ENCODE measurements around the gene TAX1BP1.

The TAX1BP1 gene

GRCh38 chr7:27870595-27870994 is 130.6 kb downstream of the TAX1BP1 start:
- no peak for DNase-seq (ENCODE audit: low read depth)
- TF ChIP-seq, protein P1, sequence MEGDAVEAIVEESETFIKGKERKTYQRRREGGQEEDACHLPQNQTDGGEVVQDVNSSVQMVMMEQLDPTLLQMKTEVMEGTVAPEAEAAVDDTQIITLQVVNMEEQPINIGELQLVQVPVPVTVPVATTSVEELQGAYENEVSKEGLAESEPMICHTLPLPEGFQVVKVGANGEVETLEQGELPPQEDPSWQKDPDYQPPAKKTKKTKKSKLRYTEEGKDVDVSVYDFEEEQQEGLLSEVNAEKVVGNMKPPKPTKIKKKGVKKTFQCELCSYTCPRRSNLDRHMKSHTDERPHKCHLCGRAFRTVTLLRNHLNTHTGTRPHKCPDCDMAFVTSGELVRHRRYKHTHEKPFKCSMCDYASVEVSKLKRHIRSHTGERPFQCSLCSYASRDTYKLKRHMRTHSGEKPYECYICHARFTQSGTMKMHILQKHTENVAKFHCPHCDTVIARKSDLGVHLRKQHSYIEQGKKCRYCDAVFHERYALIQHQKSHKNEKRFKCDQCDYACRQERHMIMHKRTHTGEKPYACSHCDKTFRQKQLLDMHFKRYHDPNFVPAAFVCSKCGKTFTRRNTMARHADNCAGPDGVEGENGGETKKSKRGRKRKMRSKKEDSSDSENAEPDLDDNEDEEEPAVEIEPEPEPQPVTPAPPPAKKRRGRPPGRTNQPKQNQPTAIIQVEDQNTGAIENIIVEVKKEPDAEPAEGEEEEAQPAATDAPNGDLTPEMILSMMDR (conservative IDR thresholded peaks at IDR 0.05; ENCODE audit: control insufficient read depth, insufficient read depth, low read depth, low read length): no peak
- no peak overlapping the region for H3K4me3 ChIP-seq (ENCODE audit: control insufficient read depth, low read depth, low read length)

- TF ChIP-seq, protein P1 (conservative IDR thresholded peaks at IDR 0.05; ENCODE audit: control insufficient read depth, insufficient read depth, low read depth, low read length): no peak
- DNase-seq (ENCODE audit: low read depth): no peak
- no peak overlapping the region for H3K4me3 ChIP-seq (ENCODE audit: control insufficient read depth, low read depth, low read length)
Observed at GRCh38 chr7:27871086-27871485, 131.1 kb downstream of the TAX1BP1 start.

GRCh38 chr7:27871866-27872265 is 131.9 kb downstream of the TAX1BP1 start:
- TF ChIP-seq, protein P1 (conservative IDR thresholded peaks at IDR 0.05; ENCODE audit: control insufficient read depth, insufficient read depth, low read depth, low read length): no peak
- H3K4me3 ChIP-seq (ENCODE audit: control insufficient read depth, low read depth, low read length): no peak overlapping the region
- DNase-seq (ENCODE audit: low read depth): no peak

GRCh38 chr7:27872356-27873275 is 132.7 kb downstream of the TAX1BP1 start:
- no peak for DNase-seq (ENCODE audit: low read depth)
- TF ChIP-seq, protein P1 (conservative IDR thresholded peaks at IDR 0.05; ENCODE audit: control insufficient read depth, insufficient read depth, low read depth, low read length): no peak
- H3K4me3 ChIP-seq (ENCODE audit: control insufficient read depth, low read depth, low read length): no peak overlapping the region

DNA sequence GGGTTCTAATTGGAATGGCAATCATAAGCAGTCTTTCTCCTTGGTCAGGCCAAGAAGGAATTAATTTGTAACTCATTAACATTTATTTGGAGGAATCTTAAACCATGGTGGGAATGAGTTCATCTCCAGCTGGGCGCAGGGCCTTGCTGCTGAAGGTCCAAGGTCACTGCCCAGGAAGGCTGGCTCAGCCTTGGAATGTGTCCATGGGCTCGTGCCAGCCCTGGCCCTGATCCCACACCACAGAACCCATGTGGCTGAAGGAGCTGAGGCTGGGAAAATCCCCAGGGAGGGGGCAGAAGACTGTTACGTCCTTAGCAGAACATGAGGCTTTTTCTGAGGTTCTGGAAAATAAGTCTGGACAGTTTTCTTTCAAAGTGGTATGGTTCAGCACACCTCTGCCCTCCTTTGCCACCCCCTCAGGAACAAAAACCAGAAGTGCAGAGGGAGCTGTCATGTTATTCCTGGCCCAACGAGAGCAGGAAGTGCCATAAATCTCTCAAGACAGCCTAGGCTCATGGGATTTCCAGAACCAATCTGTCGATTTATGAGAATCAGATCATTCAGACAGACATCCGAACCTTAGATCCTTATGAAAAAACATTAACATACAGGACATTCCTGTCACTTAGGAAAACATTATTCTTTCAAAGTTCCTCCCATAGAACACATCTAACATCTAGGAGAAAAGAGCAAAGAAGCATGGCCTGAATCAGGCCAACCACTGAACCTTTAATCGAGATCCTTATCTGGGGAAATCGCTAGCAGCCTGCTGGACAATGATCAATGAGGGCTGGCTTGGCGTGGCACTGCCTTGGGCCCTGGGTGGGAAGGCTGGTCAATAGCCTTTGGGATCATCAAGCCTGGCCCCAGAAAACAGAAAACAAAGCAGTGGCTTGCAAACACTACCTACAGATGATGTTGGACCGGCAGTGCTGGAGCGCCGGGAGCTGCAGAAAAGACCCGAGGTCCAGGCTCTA is 134.3 kb downstream of the TAX1BP1 start:
- TF ChIP-seq, protein P1 (conservative IDR thresholded peaks at IDR 0.05; ENCODE audit: control insufficient read depth, insufficient read depth, low read depth, low read length): no peak
- DNase-seq (ENCODE audit: low read depth): peak; percentile 48
- H3K4me3 ChIP-seq (ENCODE audit: control insufficient read depth, low read depth, low read length): no peak overlapping the region

- DNase-seq (ENCODE audit: low read depth): no peak
- TF ChIP-seq, protein P1 (conservative IDR thresholded peaks at IDR 0.05; ENCODE audit: control insufficient read depth, insufficient read depth, low read depth, low read length): no peak
- H3K4me3 ChIP-seq (ENCODE audit: control insufficient read depth, low read depth, low read length): no peak overlapping the region
Observed at GRCh38 chr7:27875061-27875460, 135.1 kb downstream of the TAX1BP1 start.

Data from fibroblast of mammary gland (primary cell).